GM18526 (cell line): Measurements from ENCODE around the gene PIM2.
A peak's percentile ranks its signal among the peaks of the same experiment; 100 is the strongest.

ENCODE experiments used
- POLR2A ChIP-seq: IDR thresholded peaks from 3 replicates; pipeline ENCODE4 v1.6.1; 2011; ENCODE audit not compliant: insufficient read length; ENCODE audit errors: extremely low read depth

Gene PIM2

GRCh38 chrX:48918643-48919340 lies at the start of gene PIM2:
TSS of gene PIM2 (minus strand) at chrX:48919024. CDS start at chrX:48918834, 190 bp downstream.
- TF ChIP-seq POLR2A = peak; percentile 98

GRCh38 chrX:48968377-48968776 lies 49.6 kb upstream of the PIM2 start:
- TF ChIP-seq POLR2A = no peak

- no peak for TF ChIP-seq POLR2A
Measured at GRCh38 chrX:48966796-48967579, 48.2 kb upstream of the PIM2 start.

- TF ChIP-seq POLR2A = no peak
Measured at GRCh38 chrX:48965959-48966358, 47.1 kb upstream of the PIM2 start.

GRCh38 chrX:48961585-48962091 lies 42.8 kb upstream of the PIM2 start:
- no peak for TF ChIP-seq POLR2A

- no peak for TF ChIP-seq POLR2A
Measured at GRCh38 chrX:48960291-48960690, 41.5 kb upstream of the PIM2 start.

GRCh38 chrX:48958635-48959094 lies 39.8 kb upstream of the PIM2 start:
- no peak for TF ChIP-seq POLR2A

GRCh38 chrX:48957827-48958634 lies 39.2 kb upstream of the PIM2 start:
- TF ChIP-seq POLR2A = peak; percentile 42

GRCh38 chrX:48957477-48957826 lies 38.6 kb upstream of the PIM2 start, which contains the start of gene OTUD5:
TSS of gene OTUD5 (minus strand) at chrX:48957607. CDS start at chrX:48957570, 37 bp downstream.
- TF ChIP-seq POLR2A = no peak

GRCh38 chrX:48956728-48957414 lies 38.0 kb upstream of the PIM2 start:
- TF ChIP-seq POLR2A = no peak

- no peak for TF ChIP-seq POLR2A
Measured at GRCh38 chrX:48948589-48948988, 29.8 kb upstream of the PIM2 start.

GRCh38 chrX:48945517-48946348 lies 26.9 kb upstream of the PIM2 start:
- TF ChIP-seq POLR2A = no peak

GRCh38 chrX:48942895-48943294 lies 24.1 kb upstream of the PIM2 start:
- TF ChIP-seq POLR2A = no peak

GRCh38 chrX:48940404-48940955 lies 21.7 kb upstream of the PIM2 start:
- TF ChIP-seq POLR2A = no peak
